ENCODE results near the gene TRAF2. TPM values are rescaled to one million over a fixed set of nuclear protein-coding genes. Genes with fewer than 3 reads are reported as not detected.

The TRAF2 gene
- total and polyA plus RNA-seq, 2 of the 8 experiments (the other 6 are each of a cell fraction or from before 2014, with no cell fraction given) = 26.9 to 50.2 TPM

DNA sequence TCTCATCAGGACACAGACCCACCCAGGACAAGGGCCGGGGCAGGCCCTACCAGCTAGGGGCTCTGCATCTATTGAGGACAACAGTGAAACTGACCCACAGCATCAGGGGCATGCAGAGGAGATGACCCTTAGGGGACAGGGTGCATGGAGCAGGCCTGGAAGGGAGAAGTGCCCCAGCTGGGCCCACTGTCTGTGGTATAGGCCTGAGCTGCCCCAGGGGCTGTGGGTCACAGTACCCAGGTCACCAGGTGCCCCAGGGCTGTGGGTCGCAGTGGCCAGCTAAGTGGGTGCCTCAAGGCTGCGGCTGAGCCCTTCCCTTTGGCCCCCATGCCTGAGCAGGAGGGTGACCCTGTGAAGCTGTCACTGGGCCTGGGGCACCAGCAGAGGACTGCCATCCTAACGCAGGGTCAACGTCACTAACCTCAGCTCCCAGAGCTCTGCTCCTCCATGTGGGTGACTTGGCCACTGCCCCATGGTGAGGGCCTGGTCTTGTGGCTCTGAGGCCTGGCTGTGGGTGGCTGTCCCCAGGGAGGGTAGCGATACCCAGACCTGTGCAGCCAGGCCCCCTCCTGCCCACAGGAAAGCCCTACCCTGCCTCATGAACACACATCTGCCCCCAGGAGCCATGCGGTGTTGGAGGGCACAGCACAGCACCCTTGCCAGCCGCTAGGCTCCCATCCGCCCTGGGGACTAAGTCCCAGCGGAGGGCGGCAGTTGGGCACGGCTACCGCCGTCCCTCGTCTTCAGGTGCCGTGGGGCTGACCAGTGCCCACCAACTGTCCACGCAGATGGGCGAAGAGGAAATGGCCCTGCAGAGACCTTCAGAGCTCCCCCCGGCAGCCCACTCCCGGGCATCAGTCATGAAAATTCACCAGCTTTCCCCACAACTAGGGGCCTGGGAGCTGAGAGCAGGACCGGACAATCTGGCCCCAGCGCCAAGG lies 25.1 kb upstream of the TRAF2 start:
- H2BK120ac ChIP-seq (replicated peaks; ENCODE audit: low read depth, low read length) = no peak overlapping the region
- H2BK5ac ChIP-seq (ENCODE audit: low read depth, low read length) = no peak overlapping the region; the same call in 1 of the 2 replicates
- no peak overlapping the region for H2BK15ac ChIP-seq (ENCODE audit: low read length)
- H3K9me3 ChIP-seq (ENCODE audit: insufficient read depth in 2 of 2, low read depth in 1 of 2, low read length in 1 of 2) = no peaks in the 10 kb centered on the region
- DNase-seq (ENCODE audit: low read depth in 1 of 2, low spot score in 2 of 2) = peak in 1 of 2 experiments; percentile 42
- peaks cover 5% of the 10 kb centered on the region; the same call in 1 of the 2 replicates for H3K23me2 ChIP-seq (ENCODE audit: low read depth, low read length)
- POLR2A ChIA-PET (ENCODE audit: partially characterized antibody) = interaction anchor here (1.2 to 16.2 kb wide), 9 partner anchors 9 to 383 kb away, joined by 3 to 248 read pairs (median 6); partner anchors contain the start of genes AJM1, FBXW5 and MAMDC4
- H3K4me2 ChIP-seq (ENCODE audit: insufficient read depth in 1 of 2, low read depth in 2 of 2, low read length in 2 of 2) = no peak overlapping the region
- no peaks in the 10 kb centered on the region for H3K27me3 ChIP-seq (replicated peaks in 1 of 4; ENCODE audit: control insufficient read depth in 3 of 4, extremely low read depth in 1 of 4, insufficient read depth in 3 of 4, low read length in 3 of 4)
- H3K56ac ChIP-seq (replicated peaks; ENCODE audit: insufficient read length, low read depth, low read length) = no peak overlapping the region
- H3K9ac ChIP-seq (replicated peaks in 1 of 4; ENCODE audit: extremely low read depth in 1 of 4, low read depth in 3 of 4, low read length in 3 of 4) = no peak overlapping the region
- H4K5ac ChIP-seq (ENCODE audit: insufficient read length, low read depth, low read length) = no peak overlapping the region
- H4K91ac ChIP-seq (replicated peaks; ENCODE audit: insufficient read length, low read length) = no peak overlapping the region
- no peak overlapping the region for H3K23ac ChIP-seq (ENCODE audit: insufficient read length)
- 94% methylated on average over 21 of the region's 22 CpGs; no CpG with 5 or more reads in 1 of the 2 experiments for WGBS, 2 experiments (ENCODE audit: extremely low coverage in 1 of 2, insufficient coverage in 1 of 2, insufficient read length in 1 of 2, insufficient replicate concordance in 2 of 2, low coverage in 1 of 2, low lambda C conversion rate in 2 of 2, missing lambda C conversion rate in 1 of 2)
- CTCF ChIA-PET (ENCODE audit: partially characterized antibody) = interaction anchor here (1.5 to 2.5 kb wide), 4 partner anchors 19 to 174 kb away, joined by 4 to 8 read pairs (median 6); partner anchors contain the start of gene AJM1
- no peak overlapping the region for H3K27ac ChIP-seq (ENCODE audit: low read depth, low read length)
- H3K4me1 ChIP-seq (replicated peaks in 1 of 4; ENCODE audit: control insufficient read depth in 3 of 4, insufficient read depth in 4 of 4, low read length in 3 of 4) = peaks cover 0 to 6% (median 5%) of the 10 kb centered on the region in 4 experiments; a peak in 5 of 7 replicates
- H3K79me2 ChIP-seq (ENCODE audit: control insufficient read depth in 1 of 2, insufficient read depth in 2 of 2, low read length in 2 of 2) = peaks cover 5 to 17% of the 10 kb centered on the region in 2 experiments; a peak in 3 of 4 replicates
- no peak overlapping the region for H3K4me3 ChIP-seq (ENCODE audit: extremely low read depth in 1 of 4, insufficient read depth in 2 of 4, low read depth in 3 of 4, low read length in 4 of 4)
- peaks cover 11 to 34% (median 27%) of the 10 kb centered on the region in 4 experiments for H3K36me3 ChIP-seq (ENCODE audit: control insufficient read depth in 2 of 4, insufficient read depth in 4 of 4, low read length in 3 of 4)
- H3K14ac ChIP-seq (ENCODE audit: insufficient read length) = no peak overlapping the region
- no peak overlapping the region for H4K8ac ChIP-seq (ENCODE audit: extremely low read depth, insufficient read depth, low read length)
- H2BK20ac ChIP-seq (ENCODE audit: low read length) = no peak overlapping the region
- no peak overlapping the region for H3K4ac ChIP-seq (replicated peaks; ENCODE audit: insufficient read length, low read depth, low read length)
- no peak for FAIRE-seq
- no peak for TF ChIP-seq JUND (IDR thresholded peaks at IDR 0.05; ENCODE audit: low read length)
- no peak for TF ChIP-seq KDM5A (IDR thresholded peaks at IDR 0.05; ENCODE audit: low read length)
- TF ChIP-seq, protein P1, sequence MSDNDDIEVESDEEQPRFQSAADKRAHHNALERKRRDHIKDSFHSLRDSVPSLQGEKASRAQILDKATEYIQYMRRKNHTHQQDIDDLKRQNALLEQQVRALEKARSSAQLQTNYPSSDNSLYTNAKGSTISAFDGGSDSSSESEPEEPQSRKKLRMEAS (IDR thresholded peaks at IDR 0.05) = no peak
- no peak for TF ChIP-seq TBP (IDR thresholded peaks at IDR 0.05; ENCODE audit: low read depth, low read length)
- peak in 1 of 2 experiments; percentile 47; a peak in 1 of 3 replicates for TF ChIP-seq POLR2A (IDR thresholded peaks at IDR 0.05; ENCODE audit: control extremely low read depth in 1 of 2, low read depth in 2 of 2, low read length in 2 of 2)
- TF ChIP-seq, protein P2, sequence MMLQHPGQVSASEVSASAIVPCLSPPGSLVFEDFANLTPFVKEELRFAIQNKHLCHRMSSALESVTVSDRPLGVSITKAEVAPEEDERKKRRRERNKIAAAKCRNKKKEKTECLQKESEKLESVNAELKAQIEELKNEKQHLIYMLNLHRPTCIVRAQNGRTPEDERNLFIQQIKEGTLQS (IDR thresholded peaks at IDR 0.05; ENCODE audit: insufficient read depth, low read depth, low read length) = no peak
- TF ChIP-seq POU5F1 (IDR thresholded peaks at IDR 0.05; ENCODE audit: low read depth, low read length) = no peak
- peak; percentile 60; the same call in 1 of the 2 replicates for TF ChIP-seq POLR2AphosphoS5 (IDR thresholded peaks at IDR 0.05; ENCODE audit: low read depth, low read length)
- no peak for TF ChIP-seq JUN (IDR thresholded peaks at IDR 0.05; ENCODE audit: low read depth, low read length)
- no peak for TF ChIP-seq SAP30 (IDR thresholded peaks at IDR 0.05; ENCODE audit: insufficient read depth, insufficient replicate concordance, low read length)
- no peak overlapping the region for H2BK12ac ChIP-seq (ENCODE audit: low read depth, low read length)
- peaks cover 10% of the 10 kb centered on the region for H3K79me1 ChIP-seq (ENCODE audit: low read depth, low read length)
- H3K18ac ChIP-seq (ENCODE audit: extremely low read depth, low read length) = no peak overlapping the region
- no peak overlapping the region for H2AK5ac ChIP-seq (ENCODE audit: low read depth, low read length)
- no peak overlapping the region for H2AFZ ChIP-seq (ENCODE audit: low read length)
- H4K20me1 ChIP-seq (replicated peaks in 1 of 2; ENCODE audit: control insufficient read depth in 1 of 2, insufficient read depth in 2 of 2, low read length in 2 of 2) = peaks cover 7 to 41% of the 10 kb centered on the region in 2 experiments

Data from H1 (cell line).